ENCODE data around the gene NPPB. TPM values are rescaled to one million over a fixed set of nuclear protein-coding genes. Genes with fewer than 3 reads are reported as not detected.
A peak's percentile ranks its signal among the peaks of the same experiment; 100 is the strongest.

Gene NPPB
- total and polyA plus RNA-seq, 9 of the 15 experiments (the other 6 are each of a cell fraction or from before 2014, with no cell fraction given) = not detected

GRCh38 chr1:11888877-11889208, 30.1 kb upstream of the NPPB start (continued):
- TF ChIP-seq E2F8 (IDR thresholded peaks at IDR 0.05; ENCODE audit: low read depth, partially characterized antibody) = no peak

- DNase-seq (ENCODE audit: extremely low read depth in 1 of 4, low spot score in 3 of 4) = no peak
- no TSS peak for BruUV-seq (replicated peaks)
- H3K36me3 ChIP-seq (ENCODE audit: control insufficient read depth, insufficient read depth, low read length) = no peaks in the 10 kb centered on the region
- no peak overlapping the region for H3K27ac ChIP-seq (ENCODE audit: extremely low read depth, low read depth, low read length)
- H3K4me2 ChIP-seq (ENCODE audit: insufficient read depth, low read length) = no peak overlapping the region
- no peaks in the 10 kb centered on the region for H3K9me3 ChIP-seq (replicated peaks; ENCODE audit: control insufficient read depth, insufficient read depth, low read depth, low read length)
- in situ Hi-C loops (cut with MboI) = no loop called here
- WGBS (ENCODE audit: insufficient coverage, low coverage, missing lambda C conversion rate) = 53% methylated on average over 15 of the region's 15 CpGs
- no peak for ATAC-seq
- peak overlapping the region in 1 of 2 experiments; percentile 82; a peak in 1 of 4 replicates for H3K9ac ChIP-seq (ENCODE audit: insufficient read depth in 1 of 2, low read depth in 2 of 2, low read length in 2 of 2)
- ChIA-PET CTCF (ENCODE audit: low intra/inter-chr PET ratio) (no interaction called here), POLR2A (interaction anchor here (0.5 to 6.1 kb wide), 8 partner anchors 11 to 138 kb away, joined by 3 to 78 read pairs (median 3); no protein-coding TSS in a partner anchor)
- no peaks in the 10 kb centered on the region for H3K9me1 ChIP-seq (ENCODE audit: control insufficient read depth, insufficient read depth, low read length)
- no peak overlapping the region for H3K4me3 ChIP-seq
- no peaks in the 10 kb centered on the region; the same call in 2 of the 3 replicates for H3K79me2 ChIP-seq (ENCODE audit: control insufficient read depth, insufficient read depth, low read length)
- H3K4me1 ChIP-seq (replicated peaks in 1 of 2; ENCODE audit: control insufficient read depth in 2 of 2, insufficient read depth in 2 of 2, low read length in 2 of 2) = peaks cover 6 to 32% of the 10 kb centered on the region in 2 experiments
- H4K20me1 ChIP-seq (replicated peaks; ENCODE audit: control insufficient read depth, insufficient read depth, low read length) = no peaks in the 10 kb centered on the region
- H3K27me3 ChIP-seq (ENCODE audit: control insufficient read depth in 2 of 2, insufficient read depth in 2 of 2, low read length in 2 of 2) = no peaks in the 10 kb centered on the region
- intact Hi-C loops (cut with micrococcal nuclease) = loop anchor here (10.0 kb wide), 1 partner anchor 224 kb away; the partner anchor contains the start of gene FBXO6
- FAIRE-seq = no peak
- 0 out of 2 replicates have a peak overlapping the region, but pooled peaks have one; percentile 10 for H2AFZ ChIP-seq (ENCODE audit: low read depth, low read length)
- no peak for TF ChIP-seq GTF2A2 (tag; IDR thresholded peaks at IDR 0.05)
- no peak for TF ChIP-seq CEBPZ (IDR thresholded peaks at IDR 0.05; ENCODE audit: borderline replicate concordance, low read depth, low read length)
- TF ChIP-seq RB1 (IDR thresholded peaks at IDR 0.05; ENCODE audit: low read depth) = no peak
- TF ChIP-seq FOXA1 (IDR thresholded peaks at IDR 0.05; ENCODE audit: borderline replicate concordance) = no peak
- no peak for TF ChIP-seq MBD2 (IDR thresholded peaks at IDR 0.05; ENCODE audit: borderline replicate concordance, low read depth)
- TF ChIP-seq LARP7 (IDR thresholded peaks at IDR 0.05) = no peak
- no peak for TF ChIP-seq RAD51 (IDR thresholded peaks at IDR 0.05; ENCODE audit: borderline replicate concordance, low read depth)
- no peak for TF ChIP-seq PHB (CRISPR knock-in tag; IDR thresholded peaks at IDR 0.05)
- no peak for TF ChIP-seq NR1H2 (CRISPR knock-in tag; IDR thresholded peaks at IDR 0.05)
- no peak for TF ChIP-seq ZNF511 (CRISPR knock-in tag; IDR thresholded peaks at IDR 0.05)
- TF ChIP-seq FOXA3 (CRISPR knock-in tag; conservative IDR thresholded peaks at IDR 0.05 in 1 of 2, IDR thresholded peaks at IDR 0.05 in 1 of 2) = no peak
- no peak for TF ChIP-seq EGR1 (conservative IDR thresholded peaks at IDR 0.05)
- no peak for TF ChIP-seq ATF7 (IDR thresholded peaks at IDR 0.05)
These were observed 29.6 kb upstream of the NPPB start for GRCh38 chr1:11888206-11888876.

All from K562 (cell line).